NCI-H345 treated with DMSO at 0.1 percent for 48 hours (cell line): Measurements from ENCODE around the gene OR6C65.

Experiments
- DNase-seq: peaks from one replicate; lab custom pipeline; 2025; ENCODE audit not compliant: unreplicated experiment; lab: John Stamatoyannopoulos, UW

Gene OR6C65

DNA sequence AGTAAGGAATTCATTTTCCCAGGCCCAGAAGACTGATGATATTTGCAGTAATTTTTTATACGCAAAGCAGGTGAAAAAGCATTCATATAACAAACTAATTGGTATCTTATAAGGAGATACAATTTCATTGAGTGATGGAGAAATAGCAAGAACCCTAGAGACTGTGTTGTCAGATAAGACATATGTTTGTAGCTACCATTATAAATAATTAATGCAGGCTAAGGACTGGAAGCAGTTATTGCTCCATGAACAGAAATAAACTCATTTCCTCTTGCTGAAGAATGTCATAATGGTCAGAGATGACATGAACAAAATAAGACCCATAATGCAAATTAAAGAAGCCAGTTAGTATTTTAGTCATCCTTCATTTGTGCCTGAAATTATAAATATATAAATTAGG lies 45.0 kb downstream of the OR6C65 start:
- no peak for DNase-seq

DNA sequence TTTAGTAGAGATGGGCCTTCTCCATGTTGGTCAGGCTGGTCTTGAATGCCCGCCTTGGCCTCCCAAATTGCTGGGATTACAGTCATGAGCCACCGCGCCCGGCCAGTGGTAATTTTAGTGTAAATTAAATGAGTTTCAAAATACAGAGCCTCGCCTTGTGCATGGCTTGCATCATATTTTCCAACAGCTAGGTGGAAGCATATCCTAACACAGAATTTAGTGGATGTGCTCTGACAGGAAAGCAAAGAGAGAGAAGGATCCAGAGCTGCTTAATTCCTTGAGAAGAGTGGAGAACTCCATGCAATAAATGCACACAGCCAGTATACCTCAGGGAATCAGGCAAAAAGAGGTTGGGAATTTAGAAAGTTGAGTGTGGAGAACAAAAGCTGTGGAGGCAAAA lies 46.0 kb downstream of the OR6C65 start:
- DNase-seq = no peak

DNA sequence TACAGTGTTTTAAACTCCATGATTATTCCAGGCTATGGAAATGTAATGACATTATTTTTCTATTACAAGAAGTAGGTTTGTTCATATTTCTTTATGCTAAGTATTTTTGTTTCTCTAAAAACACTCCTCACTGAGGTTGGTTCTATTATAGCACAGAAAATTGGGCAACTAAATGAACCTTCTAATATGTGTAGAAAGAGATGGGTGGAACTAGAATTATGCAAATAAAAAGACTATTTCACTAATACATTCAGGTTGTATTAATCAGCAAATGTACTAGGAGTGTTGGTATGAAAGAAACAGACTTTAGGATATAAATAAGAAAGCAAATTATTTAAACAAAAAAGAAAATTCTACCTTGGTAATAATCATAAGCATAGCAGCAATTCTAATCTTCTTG lies 48.5 kb downstream of the OR6C65 start:
- no peak for DNase-seq
